ENCODE measurements around the gene KNOP1.

KNOP1 gene

GRCh38 chr16:19707569-19708295, 10.3 kb downstream of the KNOP1 start:
- Mint-ChIP-seq H3K27ac (peak overlapping the region in 2 of 3 experiments; percentile 51 to 78), H3K9me3 (no peaks in the 10 kb centered on the region), H3K36me3 (ENCODE audit: low read depth) (peaks cover 62% of the 10 kb centered on the region), H3K4me1 (peaks cover 48% of the 10 kb centered on the region), H3K27me3 (ENCODE audit: low read depth) (peaks cover 3% of the 10 kb centered on the region), H3K4me3 (no peak overlapping the region)
- TF ChIP-seq CTCF (IDR thresholded peaks at IDR 0.05; ENCODE audit: unreplicated experiment in 3 of 3): no peak

- peaks cover 66% of the 10 kb centered on the region for H3K36me3 Mint-ChIP-seq (ENCODE audit: low read depth)
These were observed 11.2 kb downstream of the KNOP1 start for GRCh38 chr16:19706846-19707245.

GRCh38 chr16:19705843-19706242, 12.2 kb downstream of the KNOP1 start:
- H3K4me3 Mint-ChIP-seq: no peak overlapping the region
- H3K27me3 Mint-ChIP-seq (ENCODE audit: low read depth): peaks cover 3% of the 10 kb centered on the region
- H3K27ac Mint-ChIP-seq: peak overlapping the region in 2 of 3 experiments; percentile 14 to 45
- H3K36me3 Mint-ChIP-seq (ENCODE audit: low read depth): peaks cover 72% of the 10 kb centered on the region
- no peak for TF ChIP-seq CTCF (IDR thresholded peaks at IDR 0.05; ENCODE audit: unreplicated experiment in 3 of 3)
- H3K9me3 Mint-ChIP-seq: no peaks in the 10 kb centered on the region
- H3K4me1 Mint-ChIP-seq: peaks cover 46% of the 10 kb centered on the region

More at GRCh38 chr16:19706846-19707245, 11.2 kb downstream of the KNOP1 start:
- Mint-ChIP-seq H3K9me3 (no peaks in the 10 kb centered on the region), H3K4me3 (no peak overlapping the region), H3K27ac (peak overlapping the region in 1 of 3 experiments; percentile 14), H3K27me3 (ENCODE audit: low read depth) (peaks cover 3% of the 10 kb centered on the region), H3K4me1 (peaks cover 46% of the 10 kb centered on the region)
- TF ChIP-seq CTCF (IDR thresholded peaks at IDR 0.05; ENCODE audit: unreplicated experiment in 3 of 3): no peak

- Mint-ChIP-seq H3K4me3 (no peak overlapping the region), H3K36me3 (ENCODE audit: low read depth) (peaks cover 79% of the 10 kb centered on the region), H3K27ac (no peak overlapping the region), H3K4me1 (peaks cover 53% of the 10 kb centered on the region), H3K27me3 (ENCODE audit: low read depth) (peaks cover 3% of the 10 kb centered on the region), H3K9me3 (no peaks in the 10 kb centered on the region)
- no peak for TF ChIP-seq CTCF (IDR thresholded peaks at IDR 0.05; ENCODE audit: unreplicated experiment in 3 of 3)
These were observed 12.9 kb downstream of the KNOP1 start for GRCh38 chr16:19705146-19705501.

- TF ChIP-seq CTCF (IDR thresholded peaks at IDR 0.05; ENCODE audit: unreplicated experiment in 3 of 3): no peak
These were observed 13.5 kb downstream of the KNOP1 start for GRCh38 chr16:19704321-19705145.

More at GRCh38 chr16:19704321-19705145, 13.5 kb downstream of the KNOP1 start:
- H3K4me3 Mint-ChIP-seq: no peak overlapping the region
- H3K36me3 Mint-ChIP-seq (ENCODE audit: low read depth): peaks cover 80% of the 10 kb centered on the region
- peaks cover 52% of the 10 kb centered on the region for H3K4me1 Mint-ChIP-seq
- H3K27me3 Mint-ChIP-seq (ENCODE audit: low read depth): no peaks in the 10 kb centered on the region
- no peak overlapping the region for H3K27ac Mint-ChIP-seq
- no peaks in the 10 kb centered on the region for H3K9me3 Mint-ChIP-seq

Measured in nephron (organoid).